ENCODE results near the gene CDH23.

GRCh38 chr10:71717551-71717951, 320.8 kb downstream of the CDH23 start:
- no peak for TF ChIP-seq CTCF (IDR thresholded peaks at IDR 0.05)
- no peak for TF ChIP-seq SP1 (CRISPR knock-in tag; conservative IDR thresholded peaks at IDR 0.05)
- TF ChIP-seq, protein P1, sequence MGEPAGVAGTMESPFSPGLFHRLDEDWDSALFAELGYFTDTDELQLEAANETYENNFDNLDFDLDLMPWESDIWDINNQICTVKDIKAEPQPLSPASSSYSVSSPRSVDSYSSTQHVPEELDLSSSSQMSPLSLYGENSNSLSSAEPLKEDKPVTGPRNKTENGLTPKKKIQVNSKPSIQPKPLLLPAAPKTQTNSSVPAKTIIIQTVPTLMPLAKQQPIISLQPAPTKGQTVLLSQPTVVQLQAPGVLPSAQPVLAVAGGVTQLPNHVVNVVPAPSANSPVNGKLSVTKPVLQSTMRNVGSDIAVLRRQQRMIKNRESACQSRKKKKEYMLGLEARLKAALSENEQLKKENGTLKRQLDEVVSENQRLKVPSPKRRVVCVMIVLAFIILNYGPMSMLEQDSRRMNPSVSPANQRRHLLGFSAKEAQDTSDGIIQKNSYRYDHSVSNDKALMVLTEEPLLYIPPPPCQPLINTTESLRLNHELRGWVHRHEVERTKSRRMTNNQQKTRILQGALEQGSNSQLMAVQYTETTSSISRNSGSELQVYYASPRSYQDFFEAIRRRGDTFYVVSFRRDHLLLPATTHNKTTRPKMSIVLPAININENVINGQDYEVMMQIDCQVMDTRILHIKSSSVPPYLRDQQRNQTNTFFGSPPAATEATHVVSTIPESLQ (CRISPR knock-in tag; IDR thresholded peaks at IDR 0.05), result no peak
- TF ChIP-seq, protein P2, sequence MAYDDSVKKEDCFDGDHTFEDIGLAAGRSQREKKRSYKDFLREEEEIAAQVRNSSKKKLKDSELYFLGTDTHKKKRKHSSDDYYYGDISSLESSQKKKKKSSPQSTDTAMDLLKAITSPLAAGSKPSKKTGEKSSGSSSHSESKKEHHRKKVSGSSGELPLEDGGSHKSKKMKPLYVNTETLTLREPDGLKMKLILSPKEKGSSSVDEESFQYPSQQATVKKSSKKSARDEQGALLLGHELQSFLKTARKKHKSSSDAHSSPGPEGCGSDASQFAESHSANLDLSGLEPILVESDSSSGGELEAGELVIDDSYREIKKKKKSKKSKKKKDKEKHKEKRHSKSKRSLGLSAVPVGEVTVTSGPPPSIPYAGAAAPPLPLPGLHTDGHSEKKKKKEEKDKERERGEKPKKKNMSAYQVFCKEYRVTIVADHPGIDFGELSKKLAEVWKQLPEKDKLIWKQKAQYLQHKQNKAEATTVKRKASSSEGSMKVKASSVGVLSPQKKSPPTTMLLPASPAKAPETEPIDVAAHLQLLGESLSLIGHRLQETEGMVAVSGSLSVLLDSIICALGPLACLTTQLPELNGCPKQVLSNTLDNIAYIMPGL (CRISPR knock-in tag; IDR thresholded peaks at IDR 0.05), result no peak

All from WTC11 (cell line).